GM18868 (cell line): Measurements from ENCODE around the gene TOMM20.
A peak's percentile ranks its signal among the peaks of the same experiment; 100 is the strongest.
"Not testable (repeated sequence)": the region's sequence is repeated elsewhere in the genome, so short reads cannot be mapped to it uniquely, and the experiment has no call there.

Source experiments
- ATAC-seq: cut with Tn5 transposase; IDR thresholded peaks from one replicate; pipeline ENCODE4 v1.9.1; 2021; ENCODE audit warnings: mild to moderate bottlenecking, moderate library complexity; ENCODE audit not compliant: unreplicated experiment

Gene TOMM20

GRCh38 chr1:235080297-235080657, 48.4 kb downstream of the TOMM20 start:
- not testable (repeated sequence) for ATAC-seq

DNA sequence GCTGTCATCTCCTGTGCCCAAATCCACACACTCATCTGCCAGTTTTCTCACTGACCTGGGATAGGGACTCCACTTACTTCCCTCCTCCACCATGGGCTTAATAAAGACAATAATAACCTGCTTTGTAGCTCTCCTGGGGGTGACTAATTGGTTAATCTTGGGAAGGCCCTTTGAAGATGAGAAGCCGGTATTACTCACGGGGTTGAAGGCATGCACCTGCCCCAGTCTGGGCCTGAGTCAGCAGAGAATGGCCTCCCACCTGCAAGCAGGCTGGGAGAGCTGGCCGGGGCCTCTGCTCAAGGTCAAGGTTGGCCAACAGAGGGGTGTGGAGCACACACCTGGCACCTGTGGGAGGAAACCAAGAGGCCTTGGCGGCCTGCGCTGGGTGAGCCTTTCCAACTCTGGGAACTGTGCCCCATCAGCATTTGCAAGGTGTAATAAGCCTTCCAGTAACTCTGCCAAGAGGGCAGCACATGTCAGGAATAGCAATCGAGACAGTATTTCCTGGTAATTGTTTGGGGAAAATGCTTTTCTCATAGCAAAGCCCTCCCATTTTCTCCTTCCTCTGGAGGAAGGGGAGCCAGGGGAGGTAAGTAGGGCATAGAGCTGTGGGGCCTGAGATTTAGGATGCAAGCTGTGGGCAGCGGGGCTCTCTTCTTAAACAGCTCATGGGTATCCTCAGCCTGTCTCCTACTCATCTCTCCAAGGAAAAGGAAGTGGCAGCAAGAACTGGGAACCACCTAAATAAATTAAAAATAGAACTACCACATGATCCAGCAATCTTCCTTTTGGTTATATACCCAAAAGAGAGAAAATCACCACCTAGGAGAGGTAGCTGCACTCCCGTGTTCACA, 49.0 kb downstream of the TOMM20 start:
- ATAC-seq = no peak

- ATAC-seq = no peak
These were observed 49.9 kb downstream of the TOMM20 start for GRCh38 chr1:235078480-235079381.

- ATAC-seq = no peak
These were observed 50.8 kb downstream of the TOMM20 start for GRCh38 chr1:235077571-235078479.

- ATAC-seq = no peak
These were observed 51.5 kb downstream of the TOMM20 start for GRCh38 chr1:235077163-235077540.

- ATAC-seq = no peak
These were observed 52.0 kb downstream of the TOMM20 start for GRCh38 chr1:235076504-235077162.

GRCh38 chr1:235075777-235076308, 52.8 kb downstream of the TOMM20 start:
- no peak for ATAC-seq

GRCh38 chr1:235075048-235075776, 53.4 kb downstream of the TOMM20 start:
- peak; percentile 74 for ATAC-seq

DNA sequence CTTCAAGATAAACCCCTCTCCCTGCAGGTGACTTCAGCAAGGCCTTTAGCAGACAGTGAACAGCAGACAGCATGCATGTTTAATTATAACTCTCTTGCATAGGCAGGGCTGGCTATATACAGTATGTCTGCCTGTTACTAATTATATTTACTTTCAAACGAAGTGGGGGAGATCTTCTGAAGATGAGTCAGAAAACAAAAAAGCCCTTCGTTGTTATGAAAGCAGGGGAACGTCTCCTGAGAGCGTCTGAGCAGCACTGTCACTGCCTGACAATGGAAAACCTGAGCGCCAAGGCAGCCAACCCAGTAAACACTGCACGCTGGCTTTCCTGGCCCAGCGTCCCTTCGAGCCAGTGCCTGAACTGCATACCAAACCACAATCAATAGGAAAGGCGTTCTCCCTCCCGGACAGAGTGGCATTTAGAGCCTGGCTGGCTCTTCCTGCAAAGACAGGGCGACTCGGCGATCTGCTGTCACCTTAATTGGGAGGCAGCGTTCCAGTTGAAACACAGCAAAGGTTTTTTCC, 54.1 kb downstream of the TOMM20 start:
- ATAC-seq = peak; percentile 46

GRCh38 chr1:235073968-235074522, 54.6 kb downstream of the TOMM20 start:
- ATAC-seq = peak; percentile 1

GRCh38 chr1:235073331-235073967, 55.2 kb downstream of the TOMM20 start:
- ATAC-seq = no peak

DNA sequence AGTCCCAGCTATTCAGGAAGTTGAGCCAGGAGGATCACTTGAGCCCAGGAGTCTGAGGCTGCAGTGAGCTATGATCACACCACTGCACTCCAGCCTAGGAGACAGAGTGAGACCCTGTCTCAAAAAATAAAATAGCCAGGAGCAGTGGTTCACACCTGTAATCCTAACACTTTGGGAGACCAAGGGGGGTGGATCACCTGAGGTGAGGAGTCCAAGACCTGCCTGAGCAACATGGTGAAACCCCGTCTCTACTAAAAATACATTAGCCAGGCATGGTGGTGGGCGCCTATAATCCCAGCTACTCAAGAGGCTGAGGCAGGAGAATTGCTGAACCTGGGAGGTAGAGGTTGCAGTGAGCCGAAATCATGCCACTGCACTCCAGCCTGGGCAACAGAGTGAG, 56.1 kb downstream of the TOMM20 start:
- ATAC-seq = not testable (repeated sequence)

- no peak for ATAC-seq
These were observed 56.5 kb downstream of the TOMM20 start for GRCh38 chr1:235072096-235072495.

GRCh38 chr1:235070819-235071218, 57.8 kb downstream of the TOMM20 start:
- no peak for ATAC-seq

DNA sequence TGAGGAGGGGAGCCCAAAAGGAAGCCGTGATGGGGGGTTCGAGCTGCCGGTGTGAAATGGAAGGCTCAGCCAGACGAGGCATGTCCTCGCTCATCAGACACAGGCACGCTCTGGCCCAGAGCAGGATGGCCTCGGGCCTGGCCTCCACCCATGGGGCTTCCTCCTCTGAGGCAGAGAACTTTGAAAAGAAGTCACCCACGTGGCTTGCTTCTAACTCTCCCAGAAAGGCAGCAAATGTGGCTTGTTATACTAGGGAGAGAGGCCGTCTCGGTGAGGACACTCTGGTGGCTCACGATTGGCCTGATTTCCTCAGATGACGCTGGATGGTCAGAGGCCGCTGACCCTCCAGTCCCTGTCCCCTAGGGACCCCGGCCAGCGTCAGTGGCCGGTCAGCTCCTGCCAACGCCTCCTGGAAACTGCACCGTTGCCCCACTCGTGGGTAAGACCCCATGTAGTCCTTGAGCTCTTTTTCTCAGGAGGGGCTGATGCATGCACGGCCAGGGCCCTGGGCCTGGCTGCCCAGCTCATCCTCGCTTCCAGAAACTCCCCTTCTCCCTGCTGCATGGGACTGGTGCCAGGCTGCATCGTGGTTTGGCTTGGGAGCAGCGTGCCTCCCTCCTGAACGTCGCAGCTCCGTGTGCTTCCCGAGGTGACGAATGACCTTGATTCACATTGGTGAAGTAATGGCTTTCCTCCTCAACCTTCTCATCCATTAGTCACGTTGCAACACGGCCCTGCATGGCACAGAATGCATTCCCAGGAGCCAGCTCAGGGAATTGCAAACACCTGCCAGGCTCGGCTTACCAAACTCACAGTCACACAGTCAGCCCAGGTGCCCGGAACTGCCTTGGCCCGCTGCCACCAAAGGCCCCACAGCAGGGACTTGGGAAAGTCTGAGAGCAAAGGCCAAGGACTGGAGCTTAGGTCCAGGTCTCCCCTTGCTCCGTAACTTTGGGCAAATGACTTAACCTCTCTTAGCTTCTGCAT, 58.8 kb downstream of the TOMM20 start:
- no peak for ATAC-seq

GRCh38 chr1:235069176-235069575, 59.5 kb downstream of the TOMM20 start:
- no peak for ATAC-seq
